A673 (cell line): ENCODE data around the gene CALCOCO2. TPM values are rescaled to one million over a fixed set of nuclear protein-coding genes. Genes with fewer than 3 reads are reported as not detected.

Experiments used
- BruUV-seq: library from RNA; stranded (reverse); fragments of 400-500 nt; replicated peaks from 2 replicates; lab custom pipeline; 2021; lab: Mats Ljungman, UMichigan
- CTCF ChIA-PET: fragments of 300-600 bp; sonication (Branson Sonifier 250); formaldehyde crosslinking; loops from one replicate; lab custom pipeline; 2022; ENCODE audit warnings: antibody characterized with exemption; lab: Charles Lee
- POLR2A ChIA-PET: fragments of 300-600 bp; sonication (Branson Sonifier 250); formaldehyde crosslinking; loops from one replicate; lab custom pipeline; 2022; ENCODE audit warnings: antibody characterized with exemption; ENCODE audit not compliant: low non-redundant PET; lab: Charles Lee
- DNase-seq: peaks from one replicate; pipeline ENCODE4 v3.0.0-alpha.2; 2015; ENCODE audit warnings: low spot score
- H3K27ac ChIP-seq: fragments of 200-600 bp; sonication (generic); 2 replicates; pipeline ENCODE4 v1.5.1; 2016; ENCODE audit warnings: mixed run types, low read depth, mild to moderate bottlenecking, mixed read lengths, antibody characterized with exemption, low read length; ENCODE audit not compliant: poor library complexity, severe bottlenecking
- H3K27me3 ChIP-seq: fragments of 200-600 bp; sonication (generic); replicated peaks from 2 replicates; pipeline ENCODE4 v1.6.1; 2017; ENCODE audit warnings: mixed run types, low read depth, mild to moderate bottlenecking, mixed read lengths, antibody characterized with exemption, low read length; ENCODE audit not compliant: insufficient read depth, poor library complexity
- H3K36me3 ChIP-seq: fragments of 200-600 bp; sonication (generic); 2 replicates; pipeline ENCODE4 v1.6.1; 2016; ENCODE audit warnings: mixed run types, mild to moderate bottlenecking, mixed read lengths, antibody characterized with exemption, low read length; ENCODE audit not compliant: insufficient read depth, poor library complexity, severe bottlenecking
- H3K4me1 ChIP-seq: fragments of 200-600 bp; sonication (generic); 2 replicates; pipeline ENCODE4 v1.6.1; 2017; ENCODE audit warnings: mixed run types, mild to moderate bottlenecking, mixed read lengths, antibody characterized with exemption, low read length; ENCODE audit not compliant: insufficient read depth, poor library complexity, severe bottlenecking
- H3K4me3 ChIP-seq: fragments of 200-600 bp; sonication (generic); 2 replicates; pipeline ENCODE4 v1.5.1; 2016; ENCODE audit warnings: low read depth, mixed run types, mild to moderate bottlenecking, mixed read lengths, low read length; ENCODE audit not compliant: poor library complexity, severe bottlenecking
- H3K9me3 ChIP-seq: fragments of 200-600 bp; sonication (generic); 2 replicates; pipeline ENCODE4 v1.6.1; 2016; ENCODE audit warnings: mixed run types, low read depth, mild to moderate bottlenecking, mixed read lengths, antibody characterized with exemption, low read length; ENCODE audit not compliant: poor library complexity, severe bottlenecking
- EZH2 ChIP-seq: fragments of 200-600 bp; sonication (generic); IDR thresholded peaks from 2 replicates; pipeline ENCODE4 v1.6.1; 2017; ENCODE audit warnings: borderline replicate concordance, low read depth, mild to moderate bottlenecking, mixed read lengths, antibody characterized with exemption, low read length; ENCODE audit not compliant: poor library complexity, severe bottlenecking
- intact Hi-C: fragments of 100-400 bp; cut with micrococcal nuclease; formaldehyde crosslinking; loops from one replicate; pipeline ENCODE4 v1.10.0; 2022; ENCODE audit not compliant: unreplicated experiment
- total RNA-seq: library from RNA; stranded (reverse); gene quantifications from 2 replicates; pipeline ENCODE4 v1.2.3, GENCODE V29; 2021
- TF ChIP-seq, protein P1 (sequence below): fragments of 300-800, 200-600 bp; sonication (generic); conservative IDR thresholded peaks from 2 replicates; pipeline ENCODE4 v1.5.1; 2017; ENCODE audit warnings: low read depth, mild to moderate bottlenecking, antibody characterized with exemption, low read length, moderate library complexity, mixed read lengths

The CALCOCO2 gene
- total RNA-seq, 1 experiment from 2014 or later = 88.4 TPM

DNA sequence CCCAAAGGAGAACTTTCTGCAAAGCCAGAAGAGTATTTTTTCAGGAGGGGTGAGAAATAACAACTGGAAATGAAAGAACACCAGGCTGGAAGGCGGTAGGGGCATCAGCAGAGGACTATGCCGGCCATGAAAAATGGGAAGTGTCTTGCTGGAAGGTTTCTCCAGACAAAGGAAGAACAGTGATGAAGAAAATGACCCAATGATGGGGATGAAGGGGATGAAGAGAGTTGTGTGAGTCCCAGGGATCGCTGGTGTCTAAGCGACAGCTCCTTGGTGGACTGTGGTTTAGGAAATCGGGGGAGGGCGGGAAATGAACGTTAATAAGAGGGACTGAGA lies 14.4 kb upstream of the CALCOCO2 start:
- CTCF ChIA-PET = interaction anchor here (0.6 to 5.4 kb wide), 2 partner anchors 63 to 92 kb away, joined by 3 to 82 read pairs; no protein-coding TSS in a partner anchor
- Histone ChIP-seq H3K4me1 (peaks cover 13% of the 10 kb centered on the region), H3K36me3 (no peaks in the 10 kb centered on the region), H3K27me3 (no peaks in the 10 kb centered on the region), H3K27ac (no peak overlapping the region), H3K4me3 (peak overlapping the region; percentile 48), H3K9me3 (no peaks in the 10 kb centered on the region)
- DNase-seq = no peak
- intact Hi-C loops = loop anchor here (10.0 kb wide), 1 partner anchor 218 kb away; no protein-coding TSS in a partner anchor
- TF ChIP-seq, protein P1, sequence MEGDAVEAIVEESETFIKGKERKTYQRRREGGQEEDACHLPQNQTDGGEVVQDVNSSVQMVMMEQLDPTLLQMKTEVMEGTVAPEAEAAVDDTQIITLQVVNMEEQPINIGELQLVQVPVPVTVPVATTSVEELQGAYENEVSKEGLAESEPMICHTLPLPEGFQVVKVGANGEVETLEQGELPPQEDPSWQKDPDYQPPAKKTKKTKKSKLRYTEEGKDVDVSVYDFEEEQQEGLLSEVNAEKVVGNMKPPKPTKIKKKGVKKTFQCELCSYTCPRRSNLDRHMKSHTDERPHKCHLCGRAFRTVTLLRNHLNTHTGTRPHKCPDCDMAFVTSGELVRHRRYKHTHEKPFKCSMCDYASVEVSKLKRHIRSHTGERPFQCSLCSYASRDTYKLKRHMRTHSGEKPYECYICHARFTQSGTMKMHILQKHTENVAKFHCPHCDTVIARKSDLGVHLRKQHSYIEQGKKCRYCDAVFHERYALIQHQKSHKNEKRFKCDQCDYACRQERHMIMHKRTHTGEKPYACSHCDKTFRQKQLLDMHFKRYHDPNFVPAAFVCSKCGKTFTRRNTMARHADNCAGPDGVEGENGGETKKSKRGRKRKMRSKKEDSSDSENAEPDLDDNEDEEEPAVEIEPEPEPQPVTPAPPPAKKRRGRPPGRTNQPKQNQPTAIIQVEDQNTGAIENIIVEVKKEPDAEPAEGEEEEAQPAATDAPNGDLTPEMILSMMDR = no peak
- TF ChIP-seq EZH2 = no peak
- POLR2A ChIA-PET = interaction anchor here (0.6 kb wide), 1 partner anchor 8 kb away, joined by 4 read pairs; no protein-coding TSS in a partner anchor
- BruUV-seq = no TSS peak

- H3K4me3 ChIP-seq = peak within 1 kb of the TSS; percentile 48
- BruUV-seq = no TSS peak
- TF ChIP-seq, protein P1 = no peak
- TF ChIP-seq EZH2 = no peak
These were observed 13.9 kb upstream of the CALCOCO2 start, which contains the start of gene TTLL6 for GRCh38 chr17:48816774-48817590. TSS of gene TTLL6 (minus strand) at chr17:48817229. CDS start at chr17:48817072, 157 bp downstream.

GRCh38 chr17:48818361-48818841 lies 12.4 kb upstream of the CALCOCO2 start:
- CTCF ChIA-PET = no interaction called here
- TF ChIP-seq EZH2 = no peak
- TF ChIP-seq, protein P1 = no peak
- POLR2A ChIA-PET = no interaction called here
- no peak for DNase-seq
- Histone ChIP-seq H3K4me1 (peaks cover 13% of the 10 kb centered on the region), H3K4me3 (no peak overlapping the region), H3K9me3 (no peaks in the 10 kb centered on the region), H3K27ac (no peak overlapping the region), H3K27me3 (no peaks in the 10 kb centered on the region), H3K36me3 (no peaks in the 10 kb centered on the region)
- intact Hi-C loops = loop anchor here (10.0 kb wide), 1 partner anchor 216 kb away; no protein-coding TSS in a partner anchor
- BruUV-seq = no TSS peak

More at GRCh38 chr17:48816774-48817590, 13.9 kb upstream of the CALCOCO2 start, which contains the start of gene TTLL6:
- ChIA-PET POLR2A (interaction anchor here (0.6 kb wide), 2 partner anchors 8 to 21 kb away, joined by 4 to 9 read pairs; no protein-coding TSS in a partner anchor), CTCF (interaction anchor here (0.6 to 5.4 kb wide), 4 partner anchors 12 to 93 kb away, joined by 3 to 82 read pairs (median 4); no protein-coding TSS in a partner anchor)
- intact Hi-C loops = loop anchor here (10.0 kb wide), 1 partner anchor 218 kb away; no protein-coding TSS in a partner anchor
- Histone ChIP-seq H3K27ac (no peak within 1 kb of the TSS), H3K4me1 (peaks cover 13% of the 10 kb centered on the region), H3K9me3 (no peaks in the 10 kb centered on the region), H3K27me3 (no peaks in the 10 kb centered on the region), H3K36me3 (no peaks in the 10 kb centered on the region)
- DNase-seq = peak; percentile 97
